OCI-LY1 (cell line): Measurements from ENCODE around the gene ZBTB24.

Source experiments
- CTCF ChIP-seq: fragments of 200-600 bp; sonication (generic), shearing (Covaris generic); IDR thresholded peaks from 2 replicates; pipeline ENCODE4 v1.5.1; 2017; ENCODE audit warnings: mild to moderate bottlenecking, antibody characterized with exemption, low read length, moderate library complexity, mixed read lengths
- EZH2 ChIP-seq: fragments of 200-600 bp; sonication (generic), shearing (Covaris generic); IDR thresholded peaks from 2 replicates; pipeline ENCODE4 v1.8.0; 2017; ENCODE audit warnings: borderline replicate concordance, mixed run types, mild to moderate bottlenecking, antibody characterized with exemption, low read length, moderate library complexity, mixed read lengths

- no peak for TF ChIP-seq CTCF
- no peak for TF ChIP-seq EZH2
Measured at GRCh38 chr6:109453594-109454495, 29.2 kb downstream of the ZBTB24 start.
